ENCODE measurements around the gene EXD2.
A peak's percentile ranks its signal among the peaks of the same experiment; 100 is the strongest.
"Not testable (repeated sequence)": the region's sequence is repeated elsewhere in the genome, so short reads cannot be mapped to it uniquely, and the experiment has no call there.

EXD2 gene

GRCh38 chr14:69191340-69192111, at the start of gene EXD2:
TSS of gene EXD2 (plus strand) at chr14:69191498. CDS start at chr14:69209471, 17,973 bp downstream.
- peak; percentile 65 to 66 for DNase-seq

DNA sequence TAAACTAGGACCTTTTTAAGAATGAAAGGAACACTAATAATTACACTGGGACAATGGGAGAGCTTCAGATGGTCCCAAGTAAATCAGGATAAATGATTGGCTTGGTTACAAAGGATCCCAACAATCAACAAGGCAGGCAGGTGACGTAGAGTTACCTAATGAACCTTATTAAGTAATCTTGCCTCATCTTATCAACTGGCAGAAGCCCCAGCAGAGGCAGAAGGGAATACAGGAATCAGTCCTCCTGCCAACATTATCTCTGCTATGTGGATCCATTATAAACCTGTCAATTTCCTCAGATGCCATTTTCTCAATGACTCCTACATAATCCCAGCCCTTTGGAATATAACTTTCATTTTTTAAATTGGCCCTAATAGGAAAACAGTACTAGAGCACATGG, 49.7 kb upstream of the EXD2 start:
- no peak for DNase-seq

DNA sequence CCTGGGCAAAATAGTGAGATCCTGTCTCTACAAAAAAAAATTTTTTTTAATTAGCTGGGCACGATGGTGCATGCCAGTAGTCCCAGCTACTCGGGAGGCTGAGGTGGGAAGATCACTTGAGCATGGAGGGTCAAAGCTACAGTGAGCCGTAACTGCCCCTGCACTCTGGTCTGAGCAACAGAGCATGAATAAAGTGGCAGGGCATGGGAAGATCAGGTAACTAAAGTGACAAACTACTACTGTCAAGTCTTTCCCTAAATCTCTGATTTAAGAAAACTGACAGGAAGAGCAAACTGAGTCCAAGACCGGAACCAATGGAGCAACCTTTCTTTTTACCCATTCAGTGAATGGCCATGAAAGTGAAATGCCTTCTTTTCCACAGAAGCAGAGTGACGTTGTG, 49.2 kb upstream of the EXD2 start:
- DNase-seq, result no peak

DNA sequence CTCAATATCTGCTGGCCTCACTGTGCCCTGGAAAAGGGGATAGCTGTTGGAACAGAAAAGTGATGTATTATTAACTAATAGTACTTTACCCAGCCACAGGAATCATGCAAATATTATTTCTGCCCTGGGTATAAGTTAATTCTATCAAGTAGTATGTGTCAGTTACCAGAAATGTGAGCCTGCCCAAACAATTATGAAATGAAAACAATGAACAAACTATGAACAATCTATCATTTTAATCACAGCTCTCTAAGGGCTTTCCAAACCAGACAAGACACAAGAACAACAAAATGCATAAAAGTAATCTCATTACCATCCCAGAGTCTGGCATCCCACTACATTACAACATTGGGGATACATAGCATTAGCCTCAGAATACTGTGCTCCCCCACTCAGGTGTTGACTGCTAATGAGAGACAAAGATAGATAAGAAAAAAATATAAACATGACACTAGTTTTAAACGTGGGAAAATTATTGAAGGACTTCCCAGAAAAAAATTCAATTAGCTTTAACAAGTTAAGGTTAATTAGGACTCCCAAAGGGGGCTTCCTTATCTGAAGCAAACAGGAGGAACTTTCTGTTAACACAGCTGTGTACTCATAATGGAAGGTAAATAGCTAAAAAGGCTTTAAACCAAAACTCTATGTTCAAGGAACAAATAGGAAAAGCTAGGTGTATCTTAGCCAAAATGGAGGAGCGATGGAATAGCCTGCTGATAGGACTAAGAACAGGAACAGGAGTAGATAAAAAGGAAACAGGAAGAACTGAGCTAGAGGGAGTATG, 41.6 kb upstream of the EXD2 start:
- no peak for DNase-seq

DNA sequence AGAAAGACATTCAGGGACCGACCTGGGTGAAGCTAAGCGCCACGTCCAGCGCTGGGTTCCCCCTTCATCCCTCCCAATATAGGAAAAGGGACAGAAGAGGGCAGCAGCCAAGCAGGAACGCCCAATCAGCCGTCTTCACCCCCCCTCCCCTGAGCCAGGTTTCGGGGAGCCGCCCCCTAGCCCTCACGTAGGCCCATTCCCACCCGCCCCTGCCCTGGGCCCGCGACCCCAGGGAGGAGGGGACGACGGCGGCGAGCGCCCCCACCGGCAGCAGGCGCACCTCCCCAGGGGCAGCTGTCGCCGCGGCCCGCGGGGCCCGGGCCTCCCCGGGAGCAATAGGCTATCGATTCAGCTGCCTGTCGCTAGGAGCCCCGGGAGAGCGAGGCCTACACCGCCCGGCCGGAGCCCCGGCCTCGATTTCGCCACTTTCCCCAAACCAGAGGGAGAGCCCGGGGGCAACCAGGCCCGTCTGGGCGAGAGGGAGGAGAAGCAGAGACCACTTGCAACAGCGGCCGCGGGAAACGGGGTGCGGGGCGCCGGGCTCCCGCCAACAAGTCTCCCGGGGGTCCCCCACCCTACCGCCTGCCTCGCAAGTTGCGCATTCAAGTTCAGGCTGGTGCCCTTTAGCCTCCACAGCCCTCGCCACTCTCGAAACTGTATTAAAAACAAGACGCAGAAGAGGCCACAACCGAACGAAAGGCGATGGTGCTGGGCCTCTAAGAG, 39.7 kb upstream of the EXD2 start:
- DNase-seq, result peak; percentile 77 to 79

GRCh38 chr14:69152181-69152901, 39.0 kb upstream of the EXD2 start:
- peak; percentile 44 to 46 for DNase-seq

GRCh38 chr14:69152902-69153151, 38.5 kb upstream of the EXD2 start, which contains the start of gene DCAF5:
TSS of gene DCAF5 (minus strand) at chr14:69153119. CDS start at chr14:69152978, 141 bp downstream.
- DNase-seq, result peak in 1 of 2 experiments; percentile 89

DNA sequence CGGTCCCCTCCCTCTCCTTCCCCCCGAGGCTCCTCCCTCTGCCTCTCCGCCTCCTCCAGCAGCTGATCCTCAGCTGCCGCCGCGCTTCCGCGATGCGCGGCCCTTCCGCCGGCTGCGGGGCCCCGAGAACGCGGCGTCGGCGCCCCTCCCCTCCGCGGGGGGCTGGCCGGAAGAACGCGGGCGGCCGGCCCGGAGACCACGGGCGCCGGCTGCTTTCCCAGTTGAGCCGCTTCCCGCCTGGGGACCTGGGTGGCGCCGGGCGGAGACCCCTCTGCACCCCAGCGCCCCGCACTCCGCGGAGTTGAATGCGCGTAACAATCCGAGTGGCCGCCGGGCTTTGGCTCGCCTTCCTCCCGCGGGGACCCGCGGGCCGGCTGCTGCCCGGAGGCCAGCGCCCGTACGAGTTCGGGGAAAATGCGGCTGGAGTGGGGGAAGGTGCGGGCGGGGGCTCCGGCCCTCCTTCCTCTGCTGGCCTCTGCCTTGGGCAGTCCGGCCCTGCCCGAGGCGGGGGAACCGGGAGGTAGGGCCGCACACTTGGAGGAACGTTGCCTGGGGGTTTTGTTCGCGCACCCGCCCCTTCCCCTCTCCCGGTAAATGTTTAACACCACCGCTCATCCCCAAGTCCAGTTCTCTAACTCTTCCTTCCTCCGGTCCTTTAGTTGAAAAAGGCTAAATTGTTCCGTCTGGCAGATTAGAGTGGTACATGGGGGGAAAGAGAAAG, 38.0 kb upstream of the EXD2 start:
- DNase-seq, result peak in 1 of 2 experiments; percentile 92

GRCh38 chr14:69153873-69154270, 37.4 kb upstream of the EXD2 start:
- DNase-seq, result no peak

DNA sequence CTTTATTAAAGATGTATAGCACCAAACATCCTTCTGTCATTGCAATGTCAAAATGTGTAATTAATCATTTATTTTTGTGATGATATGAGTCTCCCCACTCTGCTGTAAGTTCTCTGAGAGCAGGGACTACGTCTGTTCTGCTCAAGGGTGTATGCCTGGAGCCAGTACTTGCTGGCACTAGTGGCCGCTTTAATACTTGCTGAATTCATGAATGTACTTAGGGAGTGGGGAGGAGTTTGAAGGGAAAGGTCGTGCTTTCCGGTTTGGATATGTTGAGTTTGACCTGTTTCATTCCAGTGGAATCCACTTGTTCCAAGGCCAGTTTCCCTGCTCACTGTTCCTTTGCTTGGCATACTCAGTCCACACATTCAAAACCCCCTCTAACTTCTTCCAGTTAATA, 36.5 kb upstream of the EXD2 start:
- DNase-seq, result no peak

GRCh38 chr14:69156224-69156623, 35.1 kb upstream of the EXD2 start:
- no peak for DNase-seq

GRCh38 chr14:69161590-69161989, 29.7 kb upstream of the EXD2 start:
- DNase-seq, result no peak

DNA sequence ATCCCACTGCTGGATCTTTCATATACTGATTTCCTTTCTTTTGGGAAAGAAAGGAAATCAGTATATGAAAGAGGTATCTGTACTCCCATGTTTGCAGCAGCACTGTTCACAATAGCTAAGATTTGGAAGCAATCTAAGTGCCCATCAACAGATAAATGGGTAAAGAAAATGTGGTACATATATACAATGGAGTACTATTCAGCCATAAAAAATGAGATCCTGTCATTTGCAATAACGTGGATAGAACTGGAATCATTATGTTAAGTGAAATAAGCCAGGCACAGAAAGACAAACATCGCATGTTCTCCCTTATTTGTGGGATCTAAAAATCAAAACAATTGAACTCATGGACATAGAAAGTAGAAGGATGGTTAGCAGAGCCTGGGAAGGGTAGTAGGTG, 25.5 kb upstream of the EXD2 start:
- not testable (repeated sequence) for DNase-seq

DNA sequence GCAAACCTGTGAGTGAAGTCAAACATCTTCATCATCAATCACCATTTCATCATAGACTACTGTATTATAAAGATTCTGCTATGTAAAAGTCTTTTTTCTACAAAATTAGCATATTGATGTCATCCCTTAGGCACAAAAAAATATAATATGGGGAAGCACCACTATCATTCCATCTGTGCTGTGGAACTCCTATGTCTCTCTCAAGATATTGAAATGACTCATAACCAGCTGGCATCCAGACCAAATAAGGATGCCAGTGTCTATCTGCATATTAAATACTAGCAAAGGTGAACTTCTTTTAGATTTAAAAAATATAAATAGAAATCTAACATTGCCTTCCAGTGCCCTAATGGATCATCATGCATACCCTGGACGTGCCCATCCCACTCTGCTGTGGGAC, 20.5 kb upstream of the EXD2 start:
- no peak for DNase-seq

- DNase-seq, result no peak
Measured at GRCh38 chr14:69171569-69171968, 19.7 kb upstream of the EXD2 start.

DNA sequence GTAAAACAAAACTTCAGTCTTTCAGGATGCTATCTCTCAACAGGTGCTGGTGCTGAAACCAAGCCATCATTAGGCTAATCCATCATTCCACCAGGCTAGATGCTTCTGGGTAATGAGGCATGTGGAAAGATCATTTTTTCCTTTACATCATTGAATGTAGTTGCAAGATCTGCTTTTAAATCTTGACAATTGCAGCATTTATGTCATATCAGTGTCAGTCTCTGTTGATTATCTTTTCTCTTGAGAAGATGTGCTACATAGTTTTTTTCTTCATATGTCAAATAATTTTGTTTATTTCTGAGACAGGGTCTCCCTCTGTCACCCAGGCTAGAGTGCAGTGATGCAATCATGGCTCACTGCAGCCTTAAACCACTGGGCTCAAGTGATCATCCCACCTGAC, 16.2 kb upstream of the EXD2 start:
- no peak for DNase-seq

GRCh38 chr14:69181491-69181890, 9.8 kb upstream of the EXD2 start:
- DNase-seq, result no peak

DNA sequence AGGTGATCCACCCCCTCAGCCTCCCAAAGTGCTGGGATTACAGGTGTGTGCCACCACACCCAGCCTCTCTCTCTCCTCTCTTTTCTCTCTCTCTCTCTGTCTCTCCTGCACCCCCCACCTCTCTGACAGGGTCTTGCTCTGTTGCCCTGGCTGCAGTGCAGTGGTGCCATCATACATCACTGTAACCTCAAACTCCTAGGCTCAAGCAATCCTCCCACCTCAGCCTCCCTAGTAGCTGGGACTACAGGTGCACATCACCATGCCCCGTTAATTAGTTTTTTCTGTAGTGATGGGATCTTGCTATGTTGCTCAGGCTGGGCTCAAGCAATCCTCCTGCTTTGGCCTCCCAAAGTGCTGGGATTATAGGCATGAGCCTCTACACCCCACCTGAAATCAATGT, 8.7 kb upstream of the EXD2 start:
- not testable (repeated sequence) for DNase-seq

DNA sequence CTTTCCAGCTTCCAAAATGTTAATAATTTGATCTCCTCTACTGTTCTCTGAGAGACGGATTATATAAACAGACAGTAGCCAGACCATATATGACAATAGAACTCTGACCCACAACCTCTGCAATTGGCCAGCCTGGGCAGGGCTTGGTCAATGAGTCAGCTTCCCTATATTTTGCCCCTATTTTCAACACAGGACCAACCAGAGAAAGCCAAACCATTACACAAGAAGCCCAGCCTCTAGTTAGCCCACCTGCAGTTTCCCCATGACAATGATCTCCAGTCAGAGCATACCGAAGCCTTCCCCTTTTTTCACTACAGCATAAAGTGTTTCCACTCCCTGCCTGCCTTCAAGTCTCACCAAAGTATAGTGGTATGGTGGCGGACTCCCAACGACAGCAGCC, 7.6 kb upstream of the EXD2 start:
- DNase-seq, result no peak

- DNase-seq, result no peak
Measured at GRCh38 chr14:69190191-69190590, 1.1 kb upstream of the EXD2 start.

- DNase-seq, result no peak
Measured at GRCh38 chr14:69193721-69194120, 2.4 kb downstream of the EXD2 start.

- no peak for DNase-seq
Measured at GRCh38 chr14:69199786-69200185, 8.5 kb downstream of the EXD2 start.

All from stimulated activated CD4-positive, alpha-beta T cell treated with anti-CD3 and anti-CD28 coated beads, Interleukin-4, amount 100 ng/mL, for 4 hours (primary cell).